Endothelial cell of umbilical vein (primary cell): ENCODE measurements around the gene UBE2Q1. TPM values are rescaled to one million over a fixed set of nuclear protein-coding genes. Genes with fewer than 3 reads are reported as not detected.

Source experiments
- BruUV-seq: library from RNA; stranded (reverse); fragments of 400-500 nt; replicated peaks from 2 replicates; lab custom pipeline; 2021; lab: Mats Ljungman, UMichigan
- CTCF ChIA-PET: fragments of 300-600, 350-600 bp; sonication (Branson Sonifier 250); formaldehyde crosslinking; loops from one replicate; lab custom pipeline; 2021; ENCODE audit warnings: antibody characterized with exemption, inconsistent platforms; lab: Charles Lee
- POLR2A ChIA-PET: fragments of 300-600, 350-600 bp; sonication (Branson Sonifier 250); formaldehyde crosslinking; loops from one replicate; lab custom pipeline; 2021; ENCODE audit warnings: antibody characterized with exemption, inconsistent platforms; lab: Charles Lee
- DNase-seq: peaks from one replicate; pipeline ENCODE4 v3.0.0-alpha.2; 2011; ENCODE audit warnings: low read depth, low spot score
- FAIRE-seq: peaks from 2 replicates; lab custom pipeline; 2011; peaks lifted over from hg19 to GRCh38; lab: Jason Lieb, UNC
- H2AFZ ChIP-seq: 2 replicates; pipeline ENCODE4 v1.6.0; 2012; ENCODE audit warnings: low read depth, low read length, control low read depth, inconsistent platforms
- H3K27ac ChIP-seq: 2 replicates; pipeline ENCODE4 v1.5.1; 2011; ENCODE audit warnings: low read depth, mild to moderate bottlenecking, control low read depth, low read length, moderate library complexity; ENCODE audit not compliant: insufficient read depth
- H3K27me3 ChIP-seq, 2 experiments: 2 replicates each; pipeline versions ENCODE4 v1.6.0 to v1.6.1; 2011; ENCODE audit warnings: low read length in 2 of 2, mixed read lengths in 1 of 2; ENCODE audit not compliant: control insufficient read depth in 2 of 2, insufficient read depth in 2 of 2
- H3K36me3 ChIP-seq, 2 experiments: 2 replicates in 1 of 2; 3 replicates in 1 of 2; pipeline ENCODE4 v1.5.1; 2011; ENCODE audit warnings: low read length in 2 of 2, mild to moderate bottlenecking in 1 of 2, moderate library complexity in 1 of 2; ENCODE audit not compliant: control insufficient read depth in 2 of 2, insufficient read depth in 2 of 2; ENCODE audit errors: extremely low read depth in 1 of 2
- H3K4me1 ChIP-seq: 3 replicates; pipeline ENCODE4 v1.5.1; 2011; ENCODE audit warnings: mild to moderate bottlenecking, low read length; ENCODE audit not compliant: control insufficient read depth, insufficient read depth; ENCODE audit errors: extremely low read depth
- H3K4me2 ChIP-seq: 2 replicates; pipeline ENCODE4 v1.6.1; 2011; ENCODE audit warnings: low read length, control low read depth, mixed read lengths; ENCODE audit not compliant: insufficient read depth
- H3K4me3 ChIP-seq, 3 experiments: fragments of 200-600 bp in 1 of 3; sonication (generic), shearing (Covaris generic) in 1 of 3; replicated peaks in 1 of 3; 2 replicates each; pipeline ENCODE4 v1.5.1; 2011 to 2016; ENCODE audit warnings: control low read depth in 3 of 3, low read length in 3 of 3, mild to moderate bottlenecking in 2 of 3, inconsistent platforms in 1 of 3, low read depth in 1 of 3, moderate library complexity in 1 of 3; ENCODE audit not compliant: insufficient read depth in 1 of 3
- H3K79me2 ChIP-seq: 2 replicates; pipeline ENCODE4 v1.6.0; 2012; ENCODE audit warnings: low read length, inconsistent platforms; ENCODE audit not compliant: control insufficient read depth, insufficient read depth
- H3K9ac ChIP-seq: replicated peaks from 2 replicates; pipeline ENCODE3; 2011; ENCODE audit warnings: low read length, control low read depth; ENCODE audit not compliant: insufficient read depth; ENCODE audit errors: extremely low read depth
- H3K9me1 ChIP-seq: replicated peaks from 3 replicates; pipeline ENCODE4 v1.6.0; 2011; ENCODE audit warnings: mild to moderate bottlenecking, low read length; ENCODE audit not compliant: control insufficient read depth, insufficient read depth; ENCODE audit errors: extremely low read depth
- H3K9me3 ChIP-seq: replicated peaks from 2 replicates; pipeline ENCODE4 v1.5.1; 2012; ENCODE audit warnings: low read length, inconsistent platforms; ENCODE audit not compliant: control insufficient read depth, insufficient read depth
- H4K20me1 ChIP-seq: replicated peaks from 2 replicates; pipeline ENCODE3; 2011; ENCODE audit warnings: mild to moderate bottlenecking, low read length; ENCODE audit not compliant: control insufficient read depth, insufficient read depth; ENCODE audit errors: extremely low read depth
- EZH2 ChIP-seq: IDR thresholded peaks from 2 replicates; pipeline ENCODE4 v1.6.1; 2012; ENCODE audit warnings: borderline replicate concordance, low read depth, mild to moderate bottlenecking, moderate library complexity, low read length, inconsistent platforms; ENCODE audit not compliant: severe bottlenecking
- FOS ChIP-seq: IDR thresholded peaks from 2 replicates; pipeline ENCODE4 v1.6.1; 2011; ENCODE audit warnings: mild to moderate bottlenecking, low read length, moderate library complexity, borderline replicate concordance; ENCODE audit not compliant: insufficient read depth
- GATA2 ChIP-seq: IDR thresholded peaks from 2 replicates; pipeline ENCODE4 v1.7.0; 2011; ENCODE audit warnings: low read depth, mild to moderate bottlenecking, moderate library complexity, mixed read lengths, low read length; ENCODE audit not compliant: insufficient read length, insufficient read depth
- JUN ChIP-seq: IDR thresholded peaks from 2 replicates; pipeline ENCODE4 v1.6.1; 2011; ENCODE audit warnings: borderline replicate concordance, low read depth; ENCODE audit not compliant: insufficient read length, insufficient read depth
- MAX ChIP-seq: IDR thresholded peaks from 2 replicates; pipeline ENCODE4 v1.6.1; 2011; ENCODE audit not compliant: insufficient read depth, insufficient read length
- MYC ChIP-seq: IDR thresholded peaks from one replicate; pipeline ENCODE4 v1.6.1; 2011; ENCODE audit warnings: mild to moderate bottlenecking, low read depth, low read length
- POLR2A ChIP-seq: IDR thresholded peaks from 2 replicates; pipeline ENCODE4 v1.6.1; 2012; ENCODE audit warnings: low read depth, mild to moderate bottlenecking, control low read depth, low read length
- POLR2AphosphoS5 ChIP-seq: IDR thresholded peaks from 2 replicates; pipeline ENCODE4 v1.6.1; 2012; ENCODE audit warnings: low read depth, mild to moderate bottlenecking, control low read depth, low read length, moderate library complexity; ENCODE audit not compliant: insufficient read depth
- dilution Hi-C: fragments of 300-500 bp; cut with MboI; formaldehyde crosslinking; loops from one replicate; pipeline ENCODE4 v1.15.0; 2019; ENCODE audit warnings: low sequenced_read_pairs; ENCODE audit not compliant: extremely low pct_ligation_motif_present
- intact Hi-C: fragments of 100-400 bp; cut with micrococcal nuclease; formaldehyde crosslinking; loops from one replicate; pipeline ENCODE4 v1.10.0; 2022
- polyA plus RNA-seq, 4 experiments: library from polyadenylated mRNA; depleted of rRNA in 3 of 4; stranded (reverse) in 3 of 4; unstranded in 1 of 4; fragments of >200 nt; gene quantifications; 2 replicates each; pipeline versions ENCODE4 v1.2.1 to v1.2.3, GENCODE V29; 2011 to 2012; ENCODE audit warnings: missing spikeins in 1 of 4
- total RNA-seq: library from RNA; stranded (reverse); gene quantifications from 2 replicates; pipeline ENCODE4 v1.2.3, GENCODE V29; 2021
- TF ChIP-seq, protein P1 (sequence below), 2 donors: IDR thresholded peaks; 1 replicate in 1 of 2; 2 replicates in 1 of 2; pipeline ENCODE4 v1.5.1; 2011; ENCODE audit warnings: low read length in 2 of 2, mild to moderate bottlenecking in 2 of 2, moderate library complexity in 2 of 2, control low read depth in 1 of 2, inconsistent platforms in 1 of 2, low read depth in 1 of 2; ENCODE audit not compliant: insufficient read depth in 1 of 2; ENCODE audit errors: extremely low read depth in 1 of 2

UBE2Q1 gene
- total and polyA plus RNA-seq, 2 donors (not counting 3 experiments of a cell fraction or from before 2014, with no cell fraction given) = 16.5 to 85.4 TPM

GRCh38 chr1:154575147-154575927 is 16.9 kb upstream of the UBE2Q1 start:
- no peaks in the 10 kb centered on the region for H3K27me3 ChIP-seq
- BruUV-seq = no TSS peak
- H3K4me2 ChIP-seq = no peak overlapping the region
- H3K27ac ChIP-seq = no peak overlapping the region
- no peak overlapping the region for H2AFZ ChIP-seq
- ChIA-PET CTCF (interaction anchor here (1.0 to 2.4 kb wide), 2 partner anchors 16 to 96 kb away, joined by 4 to 13 read pairs; no protein-coding TSS in a partner anchor), POLR2A (no interaction called here)
- dilution Hi-C loops (no loop called here), intact Hi-C loops (no loop called here)
- H3K9me1 ChIP-seq = no peaks in the 10 kb centered on the region
- no peaks in the 10 kb centered on the region for H3K9me3 ChIP-seq
- DNase-seq (no peak), FAIRE-seq (no peak)
- H3K79me2 ChIP-seq = no peaks in the 10 kb centered on the region
- peaks cover 5 to 12% of the 10 kb centered on the region in 2 experiments for H3K36me3 ChIP-seq
- H4K20me1 ChIP-seq = no peaks in the 10 kb centered on the region
- H3K9ac ChIP-seq = no peak overlapping the region
- no peak overlapping the region for H3K4me3 ChIP-seq
- no peaks in the 10 kb centered on the region for H3K4me1 ChIP-seq
- TF ChIP-seq, protein P1, sequence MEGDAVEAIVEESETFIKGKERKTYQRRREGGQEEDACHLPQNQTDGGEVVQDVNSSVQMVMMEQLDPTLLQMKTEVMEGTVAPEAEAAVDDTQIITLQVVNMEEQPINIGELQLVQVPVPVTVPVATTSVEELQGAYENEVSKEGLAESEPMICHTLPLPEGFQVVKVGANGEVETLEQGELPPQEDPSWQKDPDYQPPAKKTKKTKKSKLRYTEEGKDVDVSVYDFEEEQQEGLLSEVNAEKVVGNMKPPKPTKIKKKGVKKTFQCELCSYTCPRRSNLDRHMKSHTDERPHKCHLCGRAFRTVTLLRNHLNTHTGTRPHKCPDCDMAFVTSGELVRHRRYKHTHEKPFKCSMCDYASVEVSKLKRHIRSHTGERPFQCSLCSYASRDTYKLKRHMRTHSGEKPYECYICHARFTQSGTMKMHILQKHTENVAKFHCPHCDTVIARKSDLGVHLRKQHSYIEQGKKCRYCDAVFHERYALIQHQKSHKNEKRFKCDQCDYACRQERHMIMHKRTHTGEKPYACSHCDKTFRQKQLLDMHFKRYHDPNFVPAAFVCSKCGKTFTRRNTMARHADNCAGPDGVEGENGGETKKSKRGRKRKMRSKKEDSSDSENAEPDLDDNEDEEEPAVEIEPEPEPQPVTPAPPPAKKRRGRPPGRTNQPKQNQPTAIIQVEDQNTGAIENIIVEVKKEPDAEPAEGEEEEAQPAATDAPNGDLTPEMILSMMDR (IDR thresholded peaks at IDR 0.05; ENCODE audit: extremely low read depth in 1 of 2, insufficient read depth in 1 of 2, low read depth in 1 of 2, low read length in 2 of 2) = no peak
- TF ChIP-seq MYC (no peak), POLR2A (no peak), MAX (no peak), FOS (no peak), POLR2AphosphoS5 (no peak), JUN (no peak), EZH2 (no peak), GATA2 (no peak)
